Ovary (tissue), 9 donors: Measurements from ENCODE around the gene CDCA4. TPM values are rescaled to one million over a fixed set of nuclear protein-coding genes. Genes with fewer than 3 reads are reported as not detected.

Experiments used
- DNase-seq, 5 donors: peaks; one replicate each; pipeline ENCODE4 v3.0.0-alpha.2; 2019 to 2020
- H3K27ac ChIP-seq, 2 donors: fragments of 200-600 bp; one replicate each; pipeline versions ENCODE4 v1.5.1 to v1.8.0; 2019 to 2022
- H3K27me3 ChIP-seq: fragments of 200-600 bp; one replicate; pipeline ENCODE4 v1.8.0; 2022
- H3K36me3 ChIP-seq: fragments of 200-600 bp; sonication (generic); one replicate; pipeline ENCODE4 v1.5.1; 2019
- H3K4me1 ChIP-seq: one replicate; pipeline ENCODE4 v1.8.1; 2013; ENCODE audit warnings: mild to moderate bottlenecking, moderate library complexity; ENCODE audit not compliant: insufficient read depth
- H3K4me3 ChIP-seq: fragments of 200-600 bp; sonication (generic); one replicate; pipeline ENCODE4 v1.5.1; 2017
- H3K9me3 ChIP-seq, 2 donors: fragments of 200-600 bp in 1 of 2; sonication (generic) in 1 of 2; one replicate each; pipeline versions ENCODE4 v1.5.1 to v1.8.1; 2013 to 2019; ENCODE audit warnings: mild to moderate bottlenecking in 1 of 2, moderate library complexity in 1 of 2
- CTCF ChIP-seq, 3 donors: fragments of 450-650 bp in 2 of 3; fragments of 200-600 bp in 1 of 3; IDR thresholded peaks; one replicate each; pipeline versions ENCODE4 v1.5.1 to v1.8.0; 2016 to 2022; ENCODE audit warnings: antibody characterized with exemption in 3 of 3, mild to moderate bottlenecking in 1 of 3
- EP300 ChIP-seq: sonication (generic); formaldehyde crosslinking; IDR thresholded peaks from one replicate; pipeline ENCODE4 v1.6.1; 2017; ENCODE audit warnings: antibody characterized with exemption
- POLR2A ChIP-seq: fragments of 450-650 bp; IDR thresholded peaks from one replicate; pipeline ENCODE4 v1.6.1; 2017; ENCODE audit warnings: antibody characterized with exemption, mild to moderate bottlenecking, moderate library complexity
- WGBS, 3 donors: extraction: QIAGEN DNeasy Blood & Tissue Kit in 1 of 3; methylation state at CpG; one replicate each; pipeline versions ENCODE4 v1.1.5 to v1.1.7; 2013 to 2017; 5-methylcytosine and 5-hydroxymethylcytosine counted together
- intact Hi-C, 4 donors: fragments of 100-400 bp; cut with DNase I; formaldehyde crosslinking; loops; one replicate each; pipeline versions ENCODE4 v1.11.0 to v1.15.1; 2022 to 2023
- polyA plus RNA-seq, 2 donors: library from polyadenylated mRNA; stranded (reverse); fragments of 200-250 nt in 1 of 2; fragments of 350-450 nt in 1 of 2; fragmentation: Illumina TruSeq in 1 of 2; extraction: RNeasy Lipid Tissue Mini Kit (QIAGEN cat#74804) in 1 of 2; gene quantifications; one replicate each; pipeline ENCODE4 v1.2.3, GENCODE V29; 2013 to 2014
- total RNA-seq, 7 donors: library from RNA; depleted of rRNA in 2 of 7; stranded (reverse); fragments of >200 nt in 2 of 7; fragmentation: NEBNext Ultra II Directional in 3 of 7; extraction: Animal tissue kit (Norgen Biotek cat#: 25700) in 3 of 7; gene quantifications; one replicate each; pipeline versions ENCODE4 v1.1.0 to v1.2.4, GENCODE V29; 2016 to 2023
- donor health status: DM: no; HTN: no; CAD: no; lungs with moderate emphysema.
- donor health status: DM: no; HTN: no; CAD: no.
- donor health status: Bipolar disorder and iron deficiency.
- donor health status: DM: yes; HTN: yes; CAD: no.
- donor health status: DM: no; HTN: no; CAD: no.
- donor health status: DM: yes; HTN: yes; CAD: no.

Gene CDCA4
- total and polyA plus RNA-seq, 9 donors = 2.9 to 9.4 (median 7.4) TPM

GRCh38 chr14:104975481-104976197, 45.2 kb downstream of the CDCA4 start:
- H3K36me3 ChIP-seq = no peaks in the 10 kb centered on the region
- DNase-seq = peak in 3 of 5 donors; percentile 16 to 37 (median 34)
- 36 to 45% (median 38%) methylated on average over 10 to 21 of the region's 21 CpGs for WGBS, 3 donors
- H3K4me1 ChIP-seq = peaks cover 29% of the 10 kb centered on the region
- TF ChIP-seq POLR2A (no peak), EP300 (no peak), CTCF (IDR thresholded peaks at IDR 0.05) (no peak)
- intact Hi-C loops = loop anchor here in 2 of 4 donors (5.0 to 10.0 kb wide), 2 partner anchors 69 to 72 kb away; no protein-coding TSS in a partner anchor
- H3K4me3 ChIP-seq = no peak overlapping the region
- H3K9me3 ChIP-seq = no peaks in the 10 kb centered on the region
- no peak overlapping the region for H3K27ac ChIP-seq
- H3K27me3 ChIP-seq = no peaks in the 10 kb centered on the region

GRCh38 chr14:104974665-104975390, 46.1 kb downstream of the CDCA4 start:
- Histone ChIP-seq H3K4me1 (peaks cover 29% of the 10 kb centered on the region), H3K27ac (no peak overlapping the region), H3K27me3 (no peaks in the 10 kb centered on the region), H3K4me3 (no peak overlapping the region), H3K9me3 (no peaks in the 10 kb centered on the region), H3K36me3 (no peaks in the 10 kb centered on the region)
- TF ChIP-seq POLR2A (no peak), CTCF (IDR thresholded peaks at IDR 0.05) (no peak), EP300 (no peak)
- WGBS, 3 donors = 76 to 89% (median 85%) methylated on average over 13 to 14 of the region's 14 CpGs
- intact Hi-C loops = loop anchor here in 2 of 4 donors (5.0 to 10.0 kb wide), 2 partner anchors 70 to 72 kb away; no protein-coding TSS in a partner anchor
- DNase-seq = peak in 3 of 5 donors; percentile 20 to 38 (median 24)

- Histone ChIP-seq H3K4me1 (peaks cover 30% of the 10 kb centered on the region), H3K36me3 (no peaks in the 10 kb centered on the region), H3K9me3 (no peaks in the 10 kb centered on the region), H3K4me3 (no peak overlapping the region), H3K27me3 (no peaks in the 10 kb centered on the region), H3K27ac (peak overlapping the region in 1 of 2 donors; percentile 50)
- TF ChIP-seq POLR2A (no peak), EP300 (no peak), CTCF (IDR thresholded peaks at IDR 0.05) (no peak)
- 17 to 28% (median 23%) methylated on average over 13 of the region's 13 CpGs for WGBS, 3 donors
- peak in 1 of 5 donors; percentile 17 for DNase-seq
- intact Hi-C loops = loop anchor here in 1 of 4 donors (10.0 kb wide), 1 partner anchor 71 kb away; no protein-coding TSS in a partner anchor
Observed at GRCh38 chr14:104974146-104974541, 46.7 kb downstream of the CDCA4 start.

- H3K36me3 ChIP-seq = no peaks in the 10 kb centered on the region
- peak overlapping the region in 1 of 2 donors; percentile 63 for H3K27ac ChIP-seq
- peaks cover 32% of the 10 kb centered on the region for H3K4me1 ChIP-seq
- TF ChIP-seq CTCF (IDR thresholded peaks at IDR 0.05) = no peak
- no peak for TF ChIP-seq POLR2A
- TF ChIP-seq EP300 = no peak
- DNase-seq = peak; percentile 75 to 82 (median 78)
- H3K4me3 ChIP-seq = no peak overlapping the region
- H3K27me3 ChIP-seq = no peaks in the 10 kb centered on the region
- WGBS, 3 donors = 1 to 8% (median 3%) methylated on average over 22 to 23 of the region's 23 CpGs
- intact Hi-C loops = loop anchor here in 1 of 4 donors (10.0 kb wide), 1 partner anchor 71 kb away; no protein-coding TSS in a partner anchor
- H3K9me3 ChIP-seq = no peaks in the 10 kb centered on the region
Observed at GRCh38 chr14:104973385-104974145, 47.3 kb downstream of the CDCA4 start.
